OCI-LY1 (cell line): ENCODE measurements around the gene GPX5.

Source experiments
- CTCF ChIP-seq: fragments of 200-600 bp; sonication (generic), shearing (Covaris generic); IDR thresholded peaks from 2 replicates; pipeline ENCODE4 v1.5.1; 2017; ENCODE audit warnings: mild to moderate bottlenecking, antibody characterized with exemption, low read length, moderate library complexity, mixed read lengths
- EZH2 ChIP-seq: fragments of 200-600 bp; sonication (generic), shearing (Covaris generic); IDR thresholded peaks from 2 replicates; pipeline ENCODE4 v1.8.0; 2017; ENCODE audit warnings: borderline replicate concordance, mixed run types, mild to moderate bottlenecking, antibody characterized with exemption, low read length, moderate library complexity, mixed read lengths

DNA sequence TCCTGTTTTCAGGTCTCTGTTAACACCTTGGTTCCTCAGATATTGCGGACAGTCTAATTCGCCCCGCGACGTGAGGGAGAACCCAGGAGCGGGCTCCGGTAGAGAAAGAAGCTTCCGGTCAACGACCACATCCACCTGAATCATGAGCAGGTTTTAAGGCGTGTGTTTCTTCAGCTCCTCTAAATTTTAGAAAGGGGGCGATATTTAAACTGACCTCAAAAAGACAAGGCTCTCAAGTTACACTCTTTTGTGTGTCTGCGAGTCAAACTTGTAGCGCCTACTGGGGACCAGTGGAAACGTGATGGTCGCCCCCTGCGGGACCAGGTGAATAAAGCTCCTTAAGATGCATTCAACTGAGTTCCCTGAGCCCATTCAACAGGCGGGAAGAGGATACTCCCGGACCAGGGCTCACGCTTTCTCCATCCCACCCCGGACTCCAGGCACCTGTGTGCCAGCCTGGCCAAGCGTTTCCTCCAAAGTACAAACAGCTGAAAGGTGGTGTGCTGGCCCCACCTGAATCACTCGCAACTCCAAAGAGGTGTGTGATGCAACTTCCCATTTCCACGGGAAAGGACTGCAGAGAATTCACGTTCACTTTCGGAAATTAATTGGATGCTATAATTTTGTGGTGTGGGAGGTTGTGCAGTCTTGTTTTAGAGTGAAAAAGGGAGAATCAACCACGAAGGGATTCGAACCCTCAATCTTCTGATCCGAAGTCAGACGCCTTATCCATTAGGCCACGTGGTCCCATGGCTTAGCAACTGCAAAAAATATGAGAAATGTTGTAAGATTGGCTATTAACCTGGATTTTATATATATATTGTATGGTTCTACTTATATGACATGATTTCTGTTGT lies 17.0 kb downstream of the GPX5 start:
- TF ChIP-seq CTCF (peak; percentile 64), EZH2 (no peak)
